Kidney capillary endothelial cell (primary cell): ENCODE measurements around the gene PIP5K1C.
"Not testable (repeated sequence)": the region's sequence is repeated elsewhere in the genome, so short reads cannot be mapped to it uniquely, and the experiment has no call there.

ENCODE experiments used
- DNase-seq: peaks from one replicate; pipeline ENCODE4 v3.0.0-alpha.2; 2018; ENCODE audit warnings: low spot score

PIP5K1C gene

DNA sequence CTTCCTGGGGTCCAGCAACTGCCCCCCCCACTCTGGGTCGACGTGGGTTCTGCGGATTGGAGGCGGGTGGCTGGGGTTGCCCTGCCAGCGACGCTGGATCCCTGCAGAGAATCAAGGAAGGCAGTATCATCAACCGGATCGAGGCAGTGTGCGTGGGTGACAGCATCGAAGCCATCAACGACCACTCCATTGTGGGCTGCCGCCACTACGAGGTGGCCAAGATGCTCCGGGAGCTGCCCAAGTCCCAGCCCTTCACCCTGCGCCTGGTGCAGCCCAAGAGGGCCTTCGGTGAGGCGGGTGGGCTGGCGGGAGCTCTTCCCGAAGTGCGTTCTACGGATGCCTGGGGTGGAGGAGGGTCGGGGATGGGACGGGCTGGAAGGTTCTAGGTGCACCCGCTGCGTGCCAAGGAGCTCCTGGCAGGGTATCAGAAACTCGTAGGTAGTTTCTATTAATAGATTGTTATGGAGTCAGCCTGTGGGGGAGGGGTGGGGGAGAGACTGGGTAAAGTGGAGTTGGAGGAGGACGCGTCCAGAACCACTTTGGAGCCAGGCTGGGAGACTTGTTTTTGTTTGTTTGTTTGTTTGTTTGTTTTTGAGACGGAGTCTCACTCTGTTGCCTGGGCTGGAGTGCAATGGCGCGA, 113.4 kb downstream of the PIP5K1C start:
- DNase-seq, result no peak

GRCh38 chr19:3586127-3586626, 114.1 kb downstream of the PIP5K1C start:
- no peak for DNase-seq

DNA sequence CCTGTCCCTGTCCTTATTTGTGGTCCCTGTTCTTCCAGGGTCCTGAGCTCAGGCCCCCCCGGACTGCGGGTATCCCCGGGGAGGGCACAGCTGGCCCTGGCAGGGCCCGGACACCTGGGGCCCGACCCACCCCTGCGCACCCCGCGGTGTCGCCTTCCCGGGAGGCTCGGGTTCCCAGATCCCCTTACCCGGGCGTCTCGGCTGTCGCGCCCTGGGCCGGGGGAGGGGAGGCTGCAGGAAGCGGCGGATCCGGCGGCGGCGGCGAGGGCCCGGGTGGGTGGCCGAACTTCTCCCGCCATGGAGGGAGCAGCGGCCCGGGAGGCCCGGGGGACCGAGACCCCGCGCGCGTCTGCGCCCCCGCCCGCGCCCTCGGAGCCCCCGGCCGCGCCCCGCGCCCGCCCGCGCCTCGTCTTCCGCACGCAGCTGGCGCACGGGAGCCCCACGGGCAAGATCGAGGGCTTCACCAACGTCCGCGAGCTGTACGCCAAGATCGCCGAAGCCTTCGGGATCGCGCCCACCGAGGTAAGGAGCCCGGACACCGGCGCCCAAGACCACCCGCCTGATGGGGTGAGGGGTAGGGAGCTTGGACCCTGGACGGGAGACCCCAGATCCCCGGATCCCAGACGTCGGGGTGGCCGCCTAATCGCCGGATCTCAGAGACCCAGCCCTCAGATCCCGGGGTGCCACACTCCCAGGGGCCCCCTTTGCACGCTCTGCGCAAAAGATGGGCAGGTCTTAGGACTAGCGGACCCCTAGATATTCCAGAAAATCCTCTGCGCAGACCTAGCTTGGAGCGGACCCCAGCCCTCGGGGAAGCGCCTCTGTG, 114.8 kb downstream of the PIP5K1C start, which contains the start of gene GIPC3:
GIPC3 (plus strand) TSS at position 178 of the 826 bp plus-strand sequence; CDS start at position 298, 120 bp downstream.
- no peak for DNase-seq

- DNase-seq, result not testable (repeated sequence)
These were observed 116.0 kb downstream of the PIP5K1C start for GRCh38 chr19:3584036-3584802.

DNA sequence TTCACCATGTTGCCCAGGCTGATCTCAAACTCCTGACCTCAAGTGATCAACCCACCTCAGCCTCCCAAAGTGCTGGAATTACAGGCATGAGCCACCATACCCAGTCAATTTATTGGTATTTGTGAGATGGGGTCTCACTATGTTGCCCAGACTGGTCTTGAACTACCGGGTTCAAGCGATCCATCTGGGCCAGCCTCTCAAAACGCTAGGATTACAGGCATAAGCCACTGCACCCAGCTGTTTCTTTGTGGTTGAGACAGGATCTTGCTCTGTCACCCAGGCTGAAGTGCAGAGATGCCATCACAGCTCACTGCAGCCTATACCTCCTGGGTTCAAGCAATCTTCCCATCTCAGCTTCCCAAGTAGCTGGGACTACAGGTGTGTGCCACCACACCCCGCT, 118.5 kb downstream of the PIP5K1C start:
- DNase-seq, result not testable (repeated sequence)
